ENCODE measurements around the gene MS4A6A.
"Not testable (repeated sequence)": the region's sequence is repeated elsewhere in the genome, so short reads cannot be mapped to it uniquely, and the experiment has no call there.

MS4A6A gene

DNA sequence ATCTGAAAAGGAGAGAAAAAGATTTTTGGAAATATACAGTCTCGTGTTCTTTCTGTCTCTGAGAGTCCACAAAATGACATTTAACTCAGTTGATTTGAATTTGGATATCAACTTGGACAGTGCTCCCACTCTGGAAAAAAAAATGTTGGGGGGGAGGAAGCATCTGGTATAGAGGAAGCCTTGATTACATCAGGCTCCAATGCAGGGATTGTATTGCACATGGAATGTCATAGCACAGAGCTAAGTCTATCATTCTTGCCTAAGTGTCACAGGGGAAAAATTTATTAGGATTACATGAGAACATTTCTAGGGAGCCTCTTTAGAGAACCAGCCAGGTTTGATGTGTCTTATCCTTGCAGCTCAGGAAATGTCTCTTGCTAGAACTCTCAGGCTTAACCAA lies 23.0 kb downstream of the MS4A6A start:
- Histone ChIP-seq H3K36me3 (ENCODE audit: control insufficient read depth, insufficient read depth, low read length, severe bottlenecking) (no peaks in the 10 kb centered on the region), H3K9me3 (ENCODE audit: control insufficient read depth, low read length) (no peaks in the 10 kb centered on the region)

DNA sequence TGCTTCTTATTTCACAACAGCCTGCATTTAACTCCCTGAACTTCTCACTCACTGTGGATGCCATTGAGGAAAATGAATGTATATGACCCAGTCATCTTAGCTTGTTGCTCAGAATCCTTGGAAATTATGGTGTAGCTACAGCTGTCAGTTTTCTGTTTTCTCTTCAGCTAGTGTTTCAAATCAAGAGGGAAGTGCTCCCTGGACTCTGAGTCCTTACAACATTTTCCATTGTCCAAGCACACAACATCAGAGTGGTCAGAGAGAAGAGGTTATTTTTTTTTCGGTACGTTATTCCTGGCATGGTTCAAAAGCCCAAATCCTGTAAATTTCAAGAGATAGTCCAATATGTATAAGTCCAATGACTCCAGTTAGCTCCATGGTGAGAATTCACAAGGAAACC lies 23.6 kb downstream of the MS4A6A start:
- Histone ChIP-seq H3K4me3 (ENCODE audit: low read length) (no peak overlapping the region), H3K36me3 (ENCODE audit: control insufficient read depth, insufficient read depth, low read length, severe bottlenecking) (no peaks in the 10 kb centered on the region)
- no peak for DNase-seq (ENCODE audit: low read depth)

More for the DNA sequence above, 23.0 kb downstream of the MS4A6A start:
- Histone ChIP-seq H3K4me3 (ENCODE audit: low read length) (no peak overlapping the region), H3K4me1 (ENCODE audit: control insufficient read depth, insufficient read depth, low read length) (no peaks in the 10 kb centered on the region), H3K9ac (ENCODE audit: low read length) (no peak overlapping the region), H3K27me3 (replicated peaks; ENCODE audit: control insufficient read depth, insufficient read depth, low read length) (no peaks in the 10 kb centered on the region)
- no peak for DNase-seq (ENCODE audit: low read depth)

DNA sequence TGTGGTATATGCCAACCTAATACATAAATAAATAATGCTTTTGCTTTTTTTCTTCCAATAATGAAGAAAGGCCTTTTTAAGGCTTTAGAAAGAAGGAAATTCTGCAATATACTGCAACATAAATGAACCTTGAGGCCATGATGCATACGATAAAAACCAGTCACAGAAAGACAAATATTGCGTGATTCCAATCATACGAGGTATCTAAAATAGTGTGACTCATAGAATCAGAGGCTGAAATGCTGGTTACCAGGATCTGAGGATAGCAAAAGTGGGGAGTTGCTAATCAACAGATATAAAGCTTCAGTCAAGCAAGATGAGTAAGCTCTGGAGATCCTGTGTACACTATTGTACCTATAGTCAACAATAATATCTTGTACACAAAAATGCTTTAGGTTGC lies 24.2 kb downstream of the MS4A6A start:
- Histone ChIP-seq H3K4me1 (ENCODE audit: control insufficient read depth, insufficient read depth, low read length) (no peaks in the 10 kb centered on the region), H3K27me3 (replicated peaks; ENCODE audit: control insufficient read depth, insufficient read depth, low read length) (no peaks in the 10 kb centered on the region), H3K4me3 (ENCODE audit: low read length) (no peak overlapping the region), H3K9me3 (ENCODE audit: control insufficient read depth, low read length) (no peaks in the 10 kb centered on the region), H3K36me3 (ENCODE audit: control insufficient read depth, insufficient read depth, low read length, severe bottlenecking) (no peaks in the 10 kb centered on the region), H3K9ac (ENCODE audit: low read length) (no peak overlapping the region)
- DNase-seq (ENCODE audit: low read depth), result no peak

More for the DNA sequence above, 23.6 kb downstream of the MS4A6A start:
- H3K27me3 ChIP-seq (replicated peaks; ENCODE audit: control insufficient read depth, insufficient read depth, low read length), result no peaks in the 10 kb centered on the region
- no peaks in the 10 kb centered on the region for H3K9me3 ChIP-seq (ENCODE audit: control insufficient read depth, low read length)
- H3K9ac ChIP-seq (ENCODE audit: low read length), result no peak overlapping the region
- no peaks in the 10 kb centered on the region for H3K4me1 ChIP-seq (ENCODE audit: control insufficient read depth, insufficient read depth, low read length)

DNA sequence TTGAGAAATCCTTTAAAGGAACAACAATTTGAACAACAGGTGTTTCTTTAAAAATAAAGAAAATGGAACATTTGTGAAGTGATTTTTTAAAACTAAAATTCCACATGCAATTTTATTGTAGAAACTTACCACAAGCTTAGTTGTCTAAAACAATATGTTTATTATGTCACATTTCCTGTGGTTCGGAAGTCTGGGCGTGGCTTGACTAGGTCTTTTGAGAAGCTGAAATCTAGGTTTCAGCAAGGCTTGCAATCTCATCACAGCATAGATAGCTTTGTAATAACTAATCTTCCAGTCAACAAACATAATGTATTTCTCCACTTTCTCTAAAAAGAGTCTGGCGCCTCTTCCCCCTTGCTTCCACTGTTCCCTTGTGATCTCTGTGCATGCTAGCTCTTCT lies 27.0 kb downstream of the MS4A6A start:
- Histone ChIP-seq H3K4me1 (ENCODE audit: control insufficient read depth, insufficient read depth, low read length) (no peaks in the 10 kb centered on the region), H3K9me3 (ENCODE audit: control insufficient read depth, low read length) (no peaks in the 10 kb centered on the region), H3K36me3 (ENCODE audit: control insufficient read depth, insufficient read depth, low read length, severe bottlenecking) (no peaks in the 10 kb centered on the region), H3K9ac (ENCODE audit: low read length) (no peak overlapping the region), H3K27me3 (replicated peaks; ENCODE audit: control insufficient read depth, insufficient read depth, low read length) (no peaks in the 10 kb centered on the region), H3K4me3 (ENCODE audit: low read length) (no peak overlapping the region)
- DNase-seq (ENCODE audit: low read depth), result no peak

DNA sequence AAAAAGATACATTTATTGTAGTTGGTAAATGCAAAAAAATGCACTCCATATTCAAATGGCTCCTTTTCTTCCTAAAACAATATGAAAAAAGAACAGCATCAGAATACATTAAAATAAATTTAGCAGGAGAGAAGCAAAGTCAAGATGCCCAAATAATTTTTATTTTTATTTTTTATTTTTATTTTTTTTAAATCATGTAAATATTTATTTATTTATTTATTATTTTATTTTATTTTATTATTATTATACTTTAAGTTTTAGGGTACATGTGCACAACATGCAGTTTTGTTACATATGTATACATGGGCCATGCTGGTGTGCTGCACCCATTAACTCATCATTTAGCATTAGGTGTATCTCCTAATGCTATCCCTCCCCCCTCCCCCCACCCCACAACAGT lies 30.2 kb downstream of the MS4A6A start:
- H3K9ac ChIP-seq (ENCODE audit: low read length); H3K27me3 ChIP-seq (replicated peaks; ENCODE audit: control insufficient read depth, insufficient read depth, low read length); H3K4me3 ChIP-seq (ENCODE audit: low read length); H3K36me3 ChIP-seq (ENCODE audit: control insufficient read depth, insufficient read depth, low read length, severe bottlenecking); DNase-seq (ENCODE audit: low read depth); H3K9me3 ChIP-seq (ENCODE audit: control insufficient read depth, low read length); H3K4me1 ChIP-seq (ENCODE audit: control insufficient read depth, insufficient read depth, low read length): not testable (repeated sequence)

DNA sequence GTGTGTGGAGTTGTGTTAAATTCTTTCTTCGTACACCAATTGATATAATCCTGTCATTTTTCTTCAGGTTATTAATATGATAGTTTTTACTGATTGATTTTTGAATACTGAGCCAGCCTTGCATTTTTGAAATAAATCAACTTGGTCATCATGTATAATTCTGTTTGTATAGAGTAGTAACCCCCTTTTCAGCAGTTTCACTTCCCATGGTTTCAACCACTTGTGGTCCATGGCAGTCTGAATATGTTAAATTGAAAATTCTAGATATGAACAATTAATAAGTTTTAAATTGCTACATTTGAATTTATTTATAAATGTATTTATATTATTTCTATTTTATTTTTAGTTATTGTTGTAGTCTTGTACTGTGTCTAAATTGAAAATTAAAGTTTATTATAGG lies 32.6 kb downstream of the MS4A6A start:
- no peaks in the 10 kb centered on the region for H3K27me3 ChIP-seq (replicated peaks; ENCODE audit: control insufficient read depth, insufficient read depth, low read length)
- no peaks in the 10 kb centered on the region for H3K36me3 ChIP-seq (ENCODE audit: control insufficient read depth, insufficient read depth, low read length, severe bottlenecking)
- DNase-seq (ENCODE audit: low read depth), result no peak
- H3K9ac ChIP-seq (ENCODE audit: low read length), result no peak overlapping the region
- H3K4me3 ChIP-seq (ENCODE audit: low read length), result no peak overlapping the region
- H3K9me3 ChIP-seq (ENCODE audit: control insufficient read depth, low read length), result no peaks in the 10 kb centered on the region
- H3K4me1 ChIP-seq (ENCODE audit: control insufficient read depth, insufficient read depth, low read length), result no peaks in the 10 kb centered on the region

DNA sequence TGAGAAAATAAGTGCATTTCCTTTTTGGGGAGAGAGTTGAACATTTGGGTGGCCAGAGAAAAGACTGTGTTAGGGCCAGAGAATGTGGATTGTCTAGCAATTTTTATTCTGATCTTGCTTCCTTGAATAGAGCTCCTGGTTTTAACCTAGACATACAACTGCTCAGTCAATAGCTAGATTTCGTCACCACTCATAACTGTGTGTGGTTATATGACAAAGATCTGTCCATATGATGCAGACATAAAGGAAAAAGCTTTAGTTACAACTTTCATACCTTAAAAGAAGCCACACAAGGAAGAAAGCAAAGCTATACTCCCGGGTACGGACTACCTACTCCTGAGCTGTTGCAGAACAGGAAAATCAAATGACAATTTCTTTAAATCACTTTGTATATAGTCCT lies 37.2 kb downstream of the MS4A6A start:
- H3K4me1 ChIP-seq (ENCODE audit: control insufficient read depth, insufficient read depth, low read length), result no peaks in the 10 kb centered on the region
- no peak overlapping the region for H3K9ac ChIP-seq (ENCODE audit: low read length)
- no peaks in the 10 kb centered on the region for H3K9me3 ChIP-seq (ENCODE audit: control insufficient read depth, low read length)
- H3K27me3 ChIP-seq (replicated peaks; ENCODE audit: control insufficient read depth, insufficient read depth, low read length), result no peaks in the 10 kb centered on the region
- H3K36me3 ChIP-seq (ENCODE audit: control insufficient read depth, insufficient read depth, low read length, severe bottlenecking), result no peaks in the 10 kb centered on the region
- no peak for DNase-seq (ENCODE audit: low read depth)
- no peak overlapping the region for H3K4me3 ChIP-seq (ENCODE audit: low read length)

DNA sequence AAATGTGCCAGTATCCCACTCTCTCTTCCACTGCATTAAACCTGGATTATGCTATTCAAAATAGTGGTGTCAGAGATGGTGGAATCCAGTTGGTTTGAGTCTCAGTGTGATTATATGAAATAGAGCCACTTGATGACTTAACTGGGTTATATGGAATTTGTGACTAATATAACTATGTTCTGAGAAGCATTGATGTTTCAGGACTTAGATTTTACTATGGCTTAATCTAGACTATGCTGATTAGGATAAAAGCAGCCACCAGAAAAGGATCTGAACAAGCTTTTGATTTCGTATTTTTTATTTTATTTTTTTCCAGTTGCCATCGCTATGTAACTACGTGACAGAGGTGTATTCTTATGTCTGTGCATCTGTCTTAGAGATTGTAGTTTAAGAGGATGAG lies 39.1 kb downstream of the MS4A6A start:
- Histone ChIP-seq H3K27me3 (replicated peaks; ENCODE audit: control insufficient read depth, insufficient read depth, low read length) (no peaks in the 10 kb centered on the region), H3K36me3 (ENCODE audit: control insufficient read depth, insufficient read depth, low read length, severe bottlenecking) (no peaks in the 10 kb centered on the region), H3K4me3 (ENCODE audit: low read length) (no peak overlapping the region), H3K4me1 (ENCODE audit: control insufficient read depth, insufficient read depth, low read length) (no peaks in the 10 kb centered on the region), H3K9ac (ENCODE audit: low read length) (no peak overlapping the region), H3K9me3 (ENCODE audit: control insufficient read depth, low read length) (no peaks in the 10 kb centered on the region)
- DNase-seq (ENCODE audit: low read depth), result no peak

DNA sequence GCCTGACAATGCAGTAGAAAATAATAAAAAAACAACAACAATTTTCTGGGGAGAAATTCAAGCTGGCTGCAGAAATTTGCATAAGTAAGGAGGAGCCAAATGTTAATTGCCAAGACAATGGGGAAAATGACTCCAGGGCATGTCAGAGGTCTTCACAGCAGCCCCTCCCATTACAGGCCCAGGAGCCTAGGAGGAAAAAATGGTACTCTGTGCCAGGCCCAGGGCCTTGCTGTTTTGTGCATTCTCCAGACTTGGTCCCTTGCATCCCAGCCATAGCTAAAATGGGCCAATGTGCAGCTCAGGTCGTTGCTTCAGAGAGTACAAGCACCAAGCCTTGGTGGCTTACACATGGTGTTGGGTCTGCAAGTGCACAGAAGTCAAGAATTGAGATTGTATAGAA lies 49.0 kb downstream of the MS4A6A start:
- no peak overlapping the region for H3K4me3 ChIP-seq (ENCODE audit: low read length)
- no peak for DNase-seq (ENCODE audit: low read depth)
- H3K9me3 ChIP-seq (ENCODE audit: control insufficient read depth, low read length), result peaks cover 10% of the 10 kb centered on the region

DNA sequence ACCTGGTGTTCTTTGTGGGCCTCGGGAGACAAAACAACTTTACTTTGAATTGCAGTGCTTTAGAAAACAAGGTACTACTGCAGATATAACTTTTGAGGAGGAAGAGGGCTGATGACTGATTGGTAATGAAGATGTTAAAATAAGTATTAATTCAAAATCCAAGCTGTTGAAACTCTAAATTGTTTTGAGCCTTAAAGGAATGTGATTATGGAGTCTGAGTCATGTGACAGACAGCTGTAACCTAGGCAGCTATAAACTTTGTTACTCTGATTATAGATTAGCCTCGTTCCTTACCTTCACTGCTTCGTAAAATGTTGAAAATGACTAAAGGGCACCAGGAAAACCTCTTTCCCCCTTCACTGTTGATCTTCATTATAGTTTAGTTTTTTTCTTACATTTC lies 51.0 kb downstream of the MS4A6A start:
- Histone ChIP-seq H3K9me3 (ENCODE audit: control insufficient read depth, low read length) (peaks cover 4% of the 10 kb centered on the region), H3K9ac (ENCODE audit: low read length) (no peak overlapping the region), H3K27me3 (replicated peaks; ENCODE audit: control insufficient read depth, insufficient read depth, low read length) (no peaks in the 10 kb centered on the region), H3K4me3 (ENCODE audit: low read length) (no peak overlapping the region), H3K4me1 (ENCODE audit: control insufficient read depth, insufficient read depth, low read length) (no peaks in the 10 kb centered on the region), H3K36me3 (ENCODE audit: control insufficient read depth, insufficient read depth, low read length, severe bottlenecking) (no peaks in the 10 kb centered on the region)
- no peak for DNase-seq (ENCODE audit: low read depth)

More for the DNA sequence above, 49.0 kb downstream of the MS4A6A start:
- no peaks in the 10 kb centered on the region for H3K4me1 ChIP-seq (ENCODE audit: control insufficient read depth, insufficient read depth, low read length)
- H3K36me3 ChIP-seq (ENCODE audit: control insufficient read depth, insufficient read depth, low read length, severe bottlenecking), result no peaks in the 10 kb centered on the region
- no peak overlapping the region for H3K9ac ChIP-seq (ENCODE audit: low read length)
- no peaks in the 10 kb centered on the region for H3K27me3 ChIP-seq (replicated peaks; ENCODE audit: control insufficient read depth, insufficient read depth, low read length)

DNA sequence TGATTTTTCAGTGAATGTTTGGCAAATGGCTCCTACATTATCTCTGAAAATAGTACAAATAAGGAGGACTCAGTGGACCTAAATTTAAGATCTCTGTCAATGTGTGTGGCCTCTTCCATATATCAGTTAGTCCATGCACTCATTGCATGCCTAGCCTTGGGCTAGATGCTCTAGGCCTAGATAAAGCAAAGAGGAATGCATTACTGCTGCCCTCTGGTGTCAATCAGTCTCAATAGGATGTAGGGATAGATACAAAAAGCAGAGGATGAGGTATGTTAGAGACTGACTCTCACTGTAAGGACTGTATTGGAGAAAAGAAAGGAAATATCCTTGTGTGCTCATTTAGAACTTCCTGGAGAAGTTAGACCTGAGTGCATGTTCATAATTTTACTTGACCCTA lies 52.4 kb downstream of the MS4A6A start:
- Histone ChIP-seq H3K27me3 (replicated peaks; ENCODE audit: control insufficient read depth, insufficient read depth, low read length) (no peaks in the 10 kb centered on the region), H3K4me3 (ENCODE audit: low read length) (no peak overlapping the region), H3K4me1 (ENCODE audit: control insufficient read depth, insufficient read depth, low read length) (no peaks in the 10 kb centered on the region), H3K36me3 (ENCODE audit: control insufficient read depth, insufficient read depth, low read length, severe bottlenecking) (no peaks in the 10 kb centered on the region), H3K9ac (ENCODE audit: low read length) (no peak overlapping the region), H3K9me3 (ENCODE audit: control insufficient read depth, low read length) (no peaks in the 10 kb centered on the region)
- peak; percentile 1 for DNase-seq (ENCODE audit: low read depth)

DNA sequence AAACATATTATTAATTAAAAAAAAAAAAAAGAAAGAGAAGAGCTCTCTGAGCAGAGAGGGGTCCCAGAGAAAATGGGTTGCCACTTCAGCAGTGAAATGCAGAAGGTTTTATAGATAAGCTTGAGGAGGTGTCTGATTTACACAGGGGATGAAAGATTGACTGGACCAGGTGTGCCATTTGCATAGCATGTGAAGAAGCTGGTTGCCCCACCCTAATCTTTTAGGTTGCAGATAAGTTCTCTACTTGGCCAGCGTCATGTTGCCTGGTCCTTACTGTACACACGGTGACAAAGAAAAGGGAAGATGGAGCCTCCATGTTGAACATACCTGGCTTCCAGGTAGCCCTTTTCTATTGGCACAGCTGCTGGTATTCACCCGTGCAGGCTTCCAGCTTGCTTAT lies 53.0 kb downstream of the MS4A6A start:
- Histone ChIP-seq H3K9me3 (ENCODE audit: control insufficient read depth, low read length) (no peaks in the 10 kb centered on the region), H3K36me3 (ENCODE audit: control insufficient read depth, insufficient read depth, low read length, severe bottlenecking) (no peaks in the 10 kb centered on the region), H3K27me3 (replicated peaks; ENCODE audit: control insufficient read depth, insufficient read depth, low read length) (no peaks in the 10 kb centered on the region), H3K9ac (ENCODE audit: low read length) (no peak overlapping the region), H3K4me1 (ENCODE audit: control insufficient read depth, insufficient read depth, low read length) (no peaks in the 10 kb centered on the region), H3K4me3 (ENCODE audit: low read length) (no peak overlapping the region)
- no peak for DNase-seq (ENCODE audit: low read depth)
